Stimulated activated CD8-positive, alpha-beta memory T cell treated with anti-CD3 and anti-CD28 coated beads, Interleukin-7, amount 100 ng/mL, for 48 hours (primary cell): ENCODE data around the gene ALOX5.
"Not testable (repeated sequence)": the region's sequence is repeated elsewhere in the genome, so short reads cannot be mapped to it uniquely, and the experiment has no call there.

Experiments
- DNase-seq, 2 donors: peaks; one replicate each; pipeline ENCODE4 v3.0.0-alpha.2; 2020; ENCODE audit warnings: low read depth in 1 of 2; ENCODE audit errors: extremely low read depth in 1 of 2

ALOX5 gene

GRCh38 chr10:45404087-45404769, 30.2 kb downstream of the ALOX5 start:
- no peak for DNase-seq

GRCh38 chr10:45404770-45405120, 30.7 kb downstream of the ALOX5 start:
- DNase-seq, result no peak

DNA sequence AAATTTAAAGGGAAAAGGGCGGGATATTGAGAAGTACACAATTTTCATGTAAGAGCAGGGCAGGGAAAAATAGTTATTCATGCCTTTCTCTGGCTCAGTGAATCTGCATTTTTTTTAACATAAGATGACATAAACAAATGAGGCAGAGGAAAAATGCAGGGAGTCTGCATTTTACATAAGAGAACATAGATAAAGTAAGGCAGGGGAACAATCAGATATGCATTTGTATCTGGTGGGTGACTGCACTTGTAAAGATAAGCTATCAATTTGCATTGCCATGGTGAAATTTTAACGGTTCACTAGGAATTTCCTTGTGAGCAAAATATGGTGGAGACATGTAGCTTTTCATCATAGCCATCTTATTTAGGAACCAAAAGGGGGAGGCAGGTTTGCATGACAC, 33.5 kb downstream of the ALOX5 start:
- DNase-seq, result no peak

GRCh38 chr10:45408421-45409319, 34.7 kb downstream of the ALOX5 start:
- DNase-seq, result no peak

- DNase-seq, result not testable (repeated sequence)
These were observed 35.3 kb downstream of the ALOX5 start for GRCh38 chr10:45409347-45409746.

GRCh38 chr10:45409782-45410181, 35.8 kb downstream of the ALOX5 start:
- no peak for DNase-seq

DNA sequence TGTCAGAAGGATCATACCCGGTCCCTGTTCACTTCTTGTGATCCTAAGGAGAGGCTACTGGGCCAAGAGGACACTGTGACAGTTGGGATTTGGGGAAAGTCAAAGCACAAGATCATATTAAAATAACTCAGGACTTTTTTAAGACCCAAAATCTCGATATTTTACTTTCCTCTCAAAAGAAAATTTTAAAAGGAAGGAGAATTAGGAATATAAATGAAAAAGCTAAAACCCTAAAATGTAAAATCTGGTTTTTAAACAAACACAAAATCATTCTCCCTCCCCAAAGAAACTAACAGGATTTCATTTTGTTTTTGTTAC, 36.4 kb downstream of the ALOX5 start:
- DNase-seq, result no peak

- no peak for DNase-seq
These were observed 37.0 kb downstream of the ALOX5 start for GRCh38 chr10:45410807-45411606.

DNA sequence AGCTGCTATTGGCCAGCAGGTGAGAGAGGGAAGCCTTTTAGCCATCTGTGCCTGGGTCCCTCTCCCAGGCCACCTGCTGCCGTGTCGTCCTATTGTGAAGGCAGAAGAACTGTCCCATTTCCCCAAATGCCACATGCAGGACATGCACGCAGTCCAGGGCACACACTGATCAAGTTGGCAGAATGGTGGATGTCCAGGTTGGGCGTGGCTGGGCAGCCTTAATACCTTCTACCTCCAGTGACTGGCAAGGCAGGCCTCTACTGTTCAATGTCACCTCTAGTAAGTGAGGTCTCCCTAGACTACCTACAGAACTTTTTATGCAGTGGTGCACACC, 37.6 kb downstream of the ALOX5 start:
- no peak for DNase-seq

GRCh38 chr10:45415062-45415461, 41.0 kb downstream of the ALOX5 start:
- DNase-seq, result not testable (repeated sequence)

DNA sequence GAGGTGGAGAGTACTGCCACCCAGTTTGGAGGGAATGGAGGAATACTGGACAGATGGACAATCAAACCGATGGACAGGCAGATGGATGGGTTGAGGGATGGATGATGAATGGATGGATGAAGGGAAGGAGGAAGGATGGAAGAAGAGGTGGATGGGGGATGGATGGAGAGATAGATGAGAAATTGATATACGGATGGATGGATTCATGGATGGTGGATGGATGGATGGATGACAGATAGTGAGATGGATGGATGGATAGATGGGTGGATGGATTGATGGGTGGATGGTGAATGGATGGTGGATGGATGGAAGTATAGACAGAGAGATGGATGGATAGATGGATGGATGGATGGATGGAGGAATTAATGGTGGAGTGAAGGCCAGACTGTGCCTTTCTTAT, 42.6 kb downstream of the ALOX5 start:
- no peak for DNase-seq

DNA sequence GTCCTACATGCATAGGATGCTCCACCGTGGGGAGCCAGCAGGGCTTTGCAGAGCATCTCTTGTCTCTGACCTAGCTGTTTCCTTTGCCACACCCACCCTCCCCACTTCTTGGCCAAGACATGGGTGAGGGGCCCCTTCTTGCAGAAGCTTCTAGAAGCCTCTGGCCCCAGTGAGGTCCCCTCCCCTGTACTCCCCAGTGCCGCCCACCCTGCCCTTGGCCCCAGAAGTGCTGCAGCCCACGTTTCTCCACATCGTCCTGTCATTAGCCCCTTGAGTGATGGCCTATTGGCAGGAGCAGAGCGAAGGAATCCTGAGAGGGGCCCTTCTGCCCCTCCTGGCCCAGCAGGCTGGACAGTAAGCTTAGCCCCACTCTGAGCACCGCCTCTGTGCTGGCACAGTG, 43.7 kb downstream of the ALOX5 start:
- DNase-seq, result no peak

- no peak for DNase-seq
These were observed 44.4 kb downstream of the ALOX5 start for GRCh38 chr10:45418417-45418848.

DNA sequence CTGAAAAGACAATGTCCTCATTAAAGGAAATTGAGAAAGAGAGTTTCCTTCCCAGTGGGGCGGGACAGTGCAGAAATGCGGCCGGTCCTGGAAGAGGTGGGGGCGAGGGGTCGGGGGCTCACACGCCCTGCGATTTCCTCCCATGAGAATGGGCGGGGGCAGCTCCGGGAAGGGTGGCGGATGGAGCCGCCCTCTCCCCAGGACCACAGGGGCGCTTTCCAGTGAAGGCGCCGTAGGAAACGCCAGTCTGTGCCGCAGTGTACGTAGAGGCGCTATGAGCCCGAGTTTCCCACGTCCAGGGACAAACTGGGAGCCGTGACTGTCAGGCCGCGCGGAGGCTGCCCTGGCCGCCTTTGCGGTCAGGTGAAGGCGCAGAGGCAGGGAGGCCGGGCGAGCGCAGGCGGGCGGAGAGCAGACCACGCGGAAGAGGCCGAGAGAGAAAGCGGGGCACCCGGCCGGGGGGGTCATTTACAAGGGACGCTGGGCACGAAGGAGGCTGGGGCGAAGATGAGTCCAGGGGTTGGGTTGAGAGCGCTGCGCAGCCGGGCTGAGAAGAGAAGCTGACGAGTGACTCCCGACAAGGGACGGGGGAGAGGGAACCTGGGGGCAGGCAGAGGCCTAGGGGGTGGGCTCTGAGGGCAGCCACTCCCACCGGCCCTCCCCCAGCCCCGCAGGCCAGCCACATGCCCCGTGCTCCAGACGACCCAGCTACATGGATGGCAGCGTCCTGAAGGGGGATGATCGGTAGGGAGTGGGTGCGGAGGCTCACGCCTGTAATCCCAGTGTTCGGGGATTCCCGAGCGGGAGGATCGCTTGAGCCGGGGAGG, 45.0 kb downstream of the ALOX5 start:
- DNase-seq, result peak; percentile 33 to 38

DNA sequence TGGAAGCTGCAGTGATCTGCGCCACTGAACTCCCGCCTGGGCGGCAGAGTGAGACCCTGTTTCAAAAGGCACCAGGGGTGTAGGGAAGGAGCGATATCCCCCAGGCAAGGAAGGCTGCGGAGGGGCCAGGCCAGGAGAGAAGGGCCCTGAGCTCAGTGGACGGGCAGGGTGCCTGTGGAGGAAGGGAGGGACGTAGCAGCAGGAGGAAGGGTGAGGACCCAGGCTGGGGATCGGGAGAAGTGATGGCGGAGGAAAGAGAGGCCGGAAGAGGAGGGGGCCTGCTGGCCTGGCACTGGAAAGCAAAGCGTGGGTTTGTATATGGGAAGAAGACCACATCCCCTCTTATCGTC, 45.6 kb downstream of the ALOX5 start:
- DNase-seq, result no peak

DNA sequence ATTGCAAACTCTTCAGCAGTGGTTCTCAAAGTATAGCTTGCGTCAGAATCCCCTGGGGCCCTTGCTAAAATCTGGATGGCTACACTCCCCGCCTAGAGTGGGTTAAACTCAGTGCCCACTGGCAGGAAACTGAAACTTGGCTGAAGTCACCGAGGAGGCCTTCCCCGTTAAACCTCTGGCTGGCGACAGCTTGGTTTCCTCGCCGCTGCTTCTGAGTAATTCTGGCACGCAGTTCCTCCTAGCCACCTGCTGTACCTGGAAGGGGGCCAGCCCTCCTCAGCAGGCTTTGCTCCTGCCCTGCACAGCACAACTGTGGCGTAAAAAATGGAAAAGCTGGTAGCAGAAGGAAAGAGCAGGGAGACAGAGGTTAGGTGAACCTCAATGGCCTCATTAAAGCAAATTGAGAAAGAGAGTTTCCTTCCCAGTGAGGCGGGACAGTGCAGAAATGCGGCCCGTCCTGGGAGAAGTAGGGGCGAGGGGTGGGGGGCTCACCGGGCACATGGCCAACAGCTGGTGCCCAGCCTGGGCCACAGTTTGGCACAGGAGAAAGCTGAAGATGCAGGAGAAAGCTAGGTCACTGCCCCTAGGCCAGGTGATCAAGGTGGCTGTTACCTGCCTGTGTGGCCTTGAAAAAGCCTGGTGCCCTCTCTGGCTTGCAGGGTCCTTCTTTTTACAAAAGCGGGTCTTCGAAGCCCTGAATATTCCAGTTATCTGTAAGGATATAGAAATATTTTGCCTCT, 46.6 kb downstream of the ALOX5 start:
- peak; percentile 36 to 67 for DNase-seq

GRCh38 chr10:45421221-45422097, 47.4 kb downstream of the ALOX5 start:
- DNase-seq, result peak; percentile 25 to 46

DNA sequence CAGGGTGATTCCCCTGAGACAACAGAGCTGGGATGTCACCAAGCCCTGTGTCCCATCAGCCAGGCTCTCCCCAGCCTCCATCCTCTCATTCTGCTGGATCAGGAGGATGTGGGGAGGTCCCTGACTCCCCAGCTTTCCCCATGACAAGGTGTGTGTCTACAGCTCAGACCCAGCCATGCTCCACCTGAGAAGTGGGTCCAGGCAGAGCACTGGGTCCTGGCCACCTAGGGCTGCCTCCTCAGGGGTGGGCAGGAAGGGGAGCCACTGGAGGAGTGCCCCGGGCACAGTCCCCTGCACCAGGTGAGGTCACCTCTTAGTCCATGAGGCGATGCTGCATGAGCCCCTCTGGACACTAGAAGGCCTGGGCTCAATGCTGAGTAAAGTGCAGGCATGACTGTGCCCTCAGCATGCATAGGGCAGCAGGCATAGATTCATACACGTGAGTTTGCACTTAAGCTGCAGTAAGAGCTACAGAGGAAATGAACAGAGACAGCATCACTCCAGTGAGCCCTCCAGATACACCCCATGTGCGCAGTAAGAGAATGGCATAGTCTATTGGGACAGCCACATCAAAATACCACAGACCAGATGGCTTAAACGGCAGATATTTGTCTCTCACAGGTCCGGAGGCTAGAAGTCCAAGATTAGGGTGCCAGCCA, 48.3 kb downstream of the ALOX5 start:
- DNase-seq, result no peak
